Measurements from ENCODE around the gene CXCL3.

The CXCL3 gene

DNA sequence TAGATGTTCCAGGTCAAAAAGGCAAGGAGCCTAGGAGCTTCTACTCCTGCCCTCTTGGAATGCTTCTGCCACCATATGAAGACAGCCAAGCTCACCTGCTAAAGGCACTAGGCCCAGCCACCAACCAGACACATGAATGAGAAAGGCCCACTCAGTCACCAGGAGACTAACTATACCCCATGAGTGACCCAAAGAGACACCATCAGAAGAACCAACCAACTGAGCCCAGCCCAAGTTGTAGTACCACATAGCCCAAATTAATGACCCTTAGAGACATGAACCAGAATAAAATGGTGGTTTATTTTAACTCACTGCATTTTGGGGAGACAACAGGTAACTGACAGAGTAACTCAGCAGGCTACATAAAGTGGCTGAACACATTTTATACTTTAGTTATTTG lies 22.9 kb upstream of the CXCL3 start:
- Histone ChIP-seq H3K9me3 (ENCODE audit: insufficient read depth, low read length, severe bottlenecking) (no peaks in the 10 kb centered on the region), H3K9ac (ENCODE audit: low read depth, low read length) (no peak overlapping the region), H3K4me3 (ENCODE audit: low read depth in 1 of 2, low read length in 2 of 2) (no peak overlapping the region), H3K4me2 (ENCODE audit: insufficient read depth, low read length) (no peak overlapping the region), H2AFZ (ENCODE audit: low read depth, low read length) (no peak overlapping the region), H3K36me3 (ENCODE audit: insufficient read depth, low read length) (no peaks in the 10 kb centered on the region), H3K79me2 (ENCODE audit: insufficient read depth, low read length) (no peaks in the 10 kb centered on the region), H3K27me3 (ENCODE audit: insufficient read depth, low read length, poor library complexity) (no peaks in the 10 kb centered on the region), H3K4me1 (ENCODE audit: insufficient read depth, low read length) (no peaks in the 10 kb centered on the region), H3K27ac (ENCODE audit: low read length) (no peak overlapping the region), H4K20me1 (ENCODE audit: insufficient read depth, low read length) (no peaks in the 10 kb centered on the region)
- TF ChIP-seq, protein P1, sequence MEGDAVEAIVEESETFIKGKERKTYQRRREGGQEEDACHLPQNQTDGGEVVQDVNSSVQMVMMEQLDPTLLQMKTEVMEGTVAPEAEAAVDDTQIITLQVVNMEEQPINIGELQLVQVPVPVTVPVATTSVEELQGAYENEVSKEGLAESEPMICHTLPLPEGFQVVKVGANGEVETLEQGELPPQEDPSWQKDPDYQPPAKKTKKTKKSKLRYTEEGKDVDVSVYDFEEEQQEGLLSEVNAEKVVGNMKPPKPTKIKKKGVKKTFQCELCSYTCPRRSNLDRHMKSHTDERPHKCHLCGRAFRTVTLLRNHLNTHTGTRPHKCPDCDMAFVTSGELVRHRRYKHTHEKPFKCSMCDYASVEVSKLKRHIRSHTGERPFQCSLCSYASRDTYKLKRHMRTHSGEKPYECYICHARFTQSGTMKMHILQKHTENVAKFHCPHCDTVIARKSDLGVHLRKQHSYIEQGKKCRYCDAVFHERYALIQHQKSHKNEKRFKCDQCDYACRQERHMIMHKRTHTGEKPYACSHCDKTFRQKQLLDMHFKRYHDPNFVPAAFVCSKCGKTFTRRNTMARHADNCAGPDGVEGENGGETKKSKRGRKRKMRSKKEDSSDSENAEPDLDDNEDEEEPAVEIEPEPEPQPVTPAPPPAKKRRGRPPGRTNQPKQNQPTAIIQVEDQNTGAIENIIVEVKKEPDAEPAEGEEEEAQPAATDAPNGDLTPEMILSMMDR (IDR thresholded peaks at IDR 0.05; ENCODE audit: borderline replicate concordance, extremely low read depth, low read length, poor library complexity, severe bottlenecking) = no peak
- TF ChIP-seq EZH2 (IDR thresholded peaks at IDR 0.05; ENCODE audit: borderline replicate concordance, low read depth, low read length, severe bottlenecking) = no peak
- DNase-seq (no peak), ATAC-seq (ENCODE audit: insufficient read depth, low read depth) (no peak)

DNA sequence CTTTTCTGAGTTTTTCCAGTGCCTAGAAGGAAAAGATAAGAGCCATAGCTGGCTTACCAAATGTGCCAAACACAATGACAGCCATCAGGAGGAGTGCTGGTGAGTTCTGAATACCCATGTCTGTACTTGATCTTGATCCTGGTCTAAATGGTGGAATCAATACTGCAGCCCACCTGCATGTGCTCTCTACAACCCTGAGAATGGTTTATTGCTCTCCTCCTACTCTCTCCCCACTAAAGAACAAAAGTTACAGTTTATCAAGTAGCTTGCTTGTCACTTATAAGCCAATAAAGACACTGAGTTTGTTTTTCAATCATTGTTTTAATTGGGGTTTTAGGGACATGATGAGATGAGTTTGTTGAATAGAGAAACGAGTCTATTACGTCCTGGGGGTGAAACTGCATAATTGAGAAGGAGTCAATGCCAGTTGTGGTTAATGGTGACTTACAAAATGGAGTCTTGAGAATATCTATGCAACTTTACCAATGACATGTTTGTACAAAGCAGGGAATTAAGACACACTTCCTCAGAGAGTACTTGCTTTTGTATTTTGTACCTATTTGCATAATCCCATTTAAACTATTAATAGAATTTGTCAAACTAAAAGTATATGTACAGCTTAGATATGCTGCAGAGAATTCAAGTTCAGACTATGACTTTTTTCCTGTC lies 20.8 kb upstream of the CXCL3 start:
- ATAC-seq (ENCODE audit: insufficient read depth, low read depth) (no peak), DNase-seq (no peak)
- H3K9ac ChIP-seq (ENCODE audit: low read depth, low read length) = no peak overlapping the region
- no peaks in the 10 kb centered on the region for H4K20me1 ChIP-seq (ENCODE audit: insufficient read depth, low read length)
- TF ChIP-seq, protein P1 (IDR thresholded peaks at IDR 0.05; ENCODE audit: borderline replicate concordance, extremely low read depth, low read length, poor library complexity, severe bottlenecking) = no peak
- TF ChIP-seq EZH2 (IDR thresholded peaks at IDR 0.05; ENCODE audit: borderline replicate concordance, low read depth, low read length, severe bottlenecking) = no peak
- peaks cover 14% of the 10 kb centered on the region for H3K4me1 ChIP-seq (ENCODE audit: insufficient read depth, low read length)
- H3K27me3 ChIP-seq (ENCODE audit: insufficient read depth, low read length, poor library complexity) = no peaks in the 10 kb centered on the region
- H2AFZ ChIP-seq (ENCODE audit: low read depth, low read length) = no peak overlapping the region
- no peak overlapping the region for H3K4me2 ChIP-seq (ENCODE audit: insufficient read depth, low read length)
- H3K79me2 ChIP-seq (ENCODE audit: insufficient read depth, low read length) = no peaks in the 10 kb centered on the region
- H3K9me3 ChIP-seq (ENCODE audit: insufficient read depth, low read length, severe bottlenecking) = no peaks in the 10 kb centered on the region
- H3K4me3 ChIP-seq (ENCODE audit: low read depth in 1 of 2, low read length in 2 of 2) = no peak overlapping the region
- H3K27ac ChIP-seq (ENCODE audit: low read length) = no peak overlapping the region
- H3K36me3 ChIP-seq (ENCODE audit: insufficient read depth, low read length) = no peaks in the 10 kb centered on the region

DNA sequence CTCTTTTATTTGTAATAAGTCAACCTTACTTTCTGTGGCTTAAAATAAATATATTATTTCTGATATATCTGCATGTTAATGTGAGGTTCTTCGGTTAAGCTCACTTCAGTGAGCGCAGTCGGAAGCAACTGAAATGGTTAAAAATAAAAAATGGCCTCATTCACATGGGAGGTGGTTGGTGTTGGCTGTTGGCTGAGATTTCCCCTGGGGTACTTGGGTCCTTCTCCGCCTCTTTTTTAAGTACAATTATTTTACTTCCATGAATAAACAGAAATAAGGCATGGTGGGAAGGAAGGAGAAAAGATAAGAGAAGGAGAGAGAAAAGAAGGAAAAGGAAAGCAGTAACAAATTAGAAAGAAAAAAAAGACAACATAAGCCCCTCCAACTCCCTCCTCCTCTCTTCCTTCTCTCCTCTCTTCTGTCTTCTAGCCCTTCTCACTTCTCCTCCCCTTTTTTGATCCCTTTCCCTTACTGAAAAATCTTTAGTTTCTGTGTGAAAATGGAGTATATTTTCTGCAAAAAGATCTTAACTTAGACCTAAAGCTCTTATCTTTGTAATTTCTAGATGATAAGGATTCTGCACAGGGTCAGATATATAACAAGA lies 19.7 kb upstream of the CXCL3 start:
- Histone ChIP-seq H3K79me2 (ENCODE audit: insufficient read depth, low read length) (no peaks in the 10 kb centered on the region), H4K20me1 (ENCODE audit: insufficient read depth, low read length) (no peaks in the 10 kb centered on the region), H3K27me3 (ENCODE audit: insufficient read depth, low read length, poor library complexity) (no peaks in the 10 kb centered on the region), H3K4me1 (ENCODE audit: insufficient read depth, low read length) (peaks cover 24% of the 10 kb centered on the region), H3K4me2 (ENCODE audit: insufficient read depth, low read length) (no peak overlapping the region), H2AFZ (ENCODE audit: low read depth, low read length) (no peak overlapping the region), H3K9me3 (ENCODE audit: insufficient read depth, low read length, severe bottlenecking) (no peaks in the 10 kb centered on the region), H3K4me3 (ENCODE audit: low read depth in 1 of 2, low read length in 2 of 2) (no peak overlapping the region), H3K36me3 (ENCODE audit: insufficient read depth, low read length) (no peaks in the 10 kb centered on the region), H3K27ac (ENCODE audit: low read length) (no peak overlapping the region), H3K9ac (ENCODE audit: low read depth, low read length) (no peak overlapping the region)
- DNase-seq (no peak), ATAC-seq (ENCODE audit: insufficient read depth, low read depth) (no peak)
- TF ChIP-seq, protein P1 (IDR thresholded peaks at IDR 0.05; ENCODE audit: borderline replicate concordance, extremely low read depth, low read length, poor library complexity, severe bottlenecking) = no peak
- no peak for TF ChIP-seq EZH2 (IDR thresholded peaks at IDR 0.05; ENCODE audit: borderline replicate concordance, low read depth, low read length, severe bottlenecking)
